SK-N-SH (cell line): ENCODE measurements around the gene PHF21A. TPM values are rescaled to one million over a fixed set of nuclear protein-coding genes. Genes with fewer than 3 reads are reported as not detected.

ENCODE experiments used
- CTCF ChIA-PET: fragments of 300-600, 350-600 bp; formaldehyde crosslinking; extraction: SDS; loops from one replicate; lab custom pipeline; 2021; lab: Yijun Ruan, JAX
- POLR2A ChIA-PET: fragments of 350-600 bp; sonication (Branson Sonifier 250); formaldehyde crosslinking; extraction: SDS; loops from one replicate; lab custom pipeline; 2020; ENCODE audit warnings: antibody characterized with exemption, inconsistent platforms; lab: Yijun Ruan, JAX
- DNase-seq: peaks from one replicate; pipeline ENCODE4 v3.0.0; 2012
- H2AFZ ChIP-seq: fragments of 200-600 bp; sonication (generic); 2 replicates; pipeline ENCODE4 v1.8.1; 2016; ENCODE audit warnings: antibody characterized with exemption, mild to moderate bottlenecking, low read depth
- H3F3A ChIP-seq: fragments of 200-600 bp; sonication (generic); replicated peaks from 2 replicates; pipeline ENCODE3; 2016; ENCODE audit warnings: antibody characterized with exemption, mild to moderate bottlenecking; ENCODE audit not compliant: insufficient read depth
- H3K27ac ChIP-seq, 2 experiments: fragments of 200-500 bp in 1 of 2; fragments of 200-600 bp in 1 of 2; sonication (Bioruptor generic) in 1 of 2; sonication (generic), shearing (Covaris generic) in 1 of 2; 2 replicates each; pipeline versions ENCODE4 v1.5.1 to v1.6.1; 2014 to 2016; ENCODE audit warnings: low read depth in 2 of 2, inconsistent platforms in 1 of 2, low read length in 1 of 2, mild to moderate bottlenecking in 1 of 2, mixed read lengths in 1 of 2
- H3K27me3 ChIP-seq: fragments of 200-600 bp; sonication (generic), shearing (Covaris generic); 2 replicates; pipeline ENCODE4 v1.6.1; 2016; ENCODE audit warnings: mixed run types; ENCODE audit not compliant: insufficient read depth
- H3K36me3 ChIP-seq, 2 experiments: fragments of 200-500 bp in 1 of 2; fragments of 200-600 bp in 1 of 2; sonication (Bioruptor generic) in 1 of 2; sonication (generic) in 1 of 2; replicated peaks in 1 of 2; 2 replicates each; pipeline versions ENCODE3 to v1.5.1; 2014 to 2016; ENCODE audit warnings: low read length in 1 of 2, mild to moderate bottlenecking in 1 of 2; ENCODE audit not compliant: insufficient read depth in 2 of 2, control insufficient read depth in 1 of 2
- H3K4me1 ChIP-seq, 2 experiments: fragments of 200-500 bp in 1 of 2; fragments of 200-600 bp in 1 of 2; sonication (Bioruptor generic) in 1 of 2; sonication (generic), shearing (Covaris generic) in 1 of 2; 2 replicates each; pipeline versions ENCODE4 v1.5.1 to v1.6.1; 2014 to 2016; ENCODE audit warnings: low read depth in 1 of 2, low read length in 1 of 2, mixed run types in 1 of 2; ENCODE audit not compliant: insufficient read depth in 2 of 2, control insufficient read depth in 1 of 2
- H3K4me2 ChIP-seq: fragments of 200-600 bp; sonication (generic), shearing (Covaris generic); 2 replicates; pipeline ENCODE4 v1.6.1; 2017; ENCODE audit warnings: mixed run types
- H3K4me3 ChIP-seq, 2 experiments: fragments of 200-500 bp in 1 of 2; fragments of 200-600 bp in 1 of 2; sonication (Bioruptor generic) in 1 of 2; sonication (generic), shearing (Covaris generic) in 1 of 2; 2 replicates each; pipeline versions ENCODE4 v1.5.1 to v1.8.1; 2014 to 2016; ENCODE audit warnings: low read depth in 2 of 2, inconsistent platforms in 1 of 2, low read length in 1 of 2, mild to moderate bottlenecking in 1 of 2, mixed read lengths in 1 of 2, moderate library complexity in 1 of 2
- H3K79me2 ChIP-seq: fragments of 200-600 bp; sonication (generic); 2 replicates; pipeline ENCODE4 v1.8.1; 2017; ENCODE audit warnings: mild to moderate bottlenecking; ENCODE audit not compliant: insufficient read depth
- H3K9ac ChIP-seq: fragments of 200-600 bp; sonication (generic); 2 replicates; pipeline ENCODE4 v1.6.1; 2017; ENCODE audit warnings: mixed run types
- H3K9me2 ChIP-seq: fragments of 200-600 bp; sonication (generic); 2 replicates; pipeline ENCODE4 v1.6.1; 2017; ENCODE audit warnings: mixed run types
- H3K9me3 ChIP-seq: fragments of 200-600 bp; sonication (generic); 2 replicates; pipeline ENCODE4 v1.6.1; 2017; ENCODE audit warnings: mixed run types, mild to moderate bottlenecking, moderate library complexity
- H4K20me1 ChIP-seq: fragments of 200-600 bp; sonication (generic); 2 replicates; pipeline ENCODE4 v1.6.1; 2017; ENCODE audit warnings: mild to moderate bottlenecking, mixed run types; ENCODE audit not compliant: insufficient read depth
- CTCF ChIP-seq: fragments of 200-600 bp; sonication (generic); IDR thresholded peaks from 2 replicates; pipeline ENCODE4 v1.6.1; 2017; ENCODE audit warnings: antibody characterized with exemption, mild to moderate bottlenecking, moderate library complexity
- ELF1 ChIP-seq: IDR thresholded peaks from 2 replicates; pipeline ENCODE4 v1.4.0; 2012
- EP300 ChIP-seq, 2 experiments: IDR thresholded peaks; 2 replicates each; pipeline versions ENCODE4 v1.4.0 to v1.6.1; 2012; ENCODE audit warnings: borderline replicate concordance in 1 of 2, low read depth in 1 of 2, low read length in 1 of 2
- FOXM1 ChIP-seq: IDR thresholded peaks from 2 replicates; pipeline ENCODE4 v1.4.0; 2012; ENCODE audit warnings: low read depth, mild to moderate bottlenecking
- GATA2 ChIP-seq: sonication (generic); formaldehyde crosslinking; IDR thresholded peaks from 2 replicates; pipeline ENCODE4 v1.5.0; 2020; ENCODE audit warnings: mild to moderate bottlenecking, missing genetic modification reagents
- IRF3 ChIP-seq: fragments of 150-350 bp; IDR thresholded peaks from 2 replicates; pipeline ENCODE4 v1.6.1; 2016; ENCODE audit warnings: mild to moderate bottlenecking, low read depth, low read length
- JUND ChIP-seq: IDR thresholded peaks from 2 replicates; pipeline ENCODE4 v1.4.0; 2012
- NFIC ChIP-seq: IDR thresholded peaks from 2 replicates; pipeline ENCODE4 v1.4.0; 2012; ENCODE audit warnings: borderline replicate concordance
- NRF1 ChIP-seq: IDR thresholded peaks from 2 replicates; pipeline ENCODE4 v1.6.1; 2012; ENCODE audit warnings: low read depth, mild to moderate bottlenecking, low read length
- PBX3 ChIP-seq: IDR thresholded peaks from 2 replicates; pipeline ENCODE4; 2012
- POLR2AphosphoS5 ChIP-seq: IDR thresholded peaks from 2 replicates; pipeline ENCODE4 v1.6.1; 2012; ENCODE audit warnings: low read depth, low read length
- RFX5 ChIP-seq: IDR thresholded peaks from 2 replicates; pipeline ENCODE4 v1.6.1; 2012; ENCODE audit warnings: mild to moderate bottlenecking, improper control_type of control experiment, low read length
- RXRA ChIP-seq: IDR thresholded peaks from 2 replicates; pipeline ENCODE4 v1.4.0; 2012; ENCODE audit warnings: low read depth, mild to moderate bottlenecking, borderline replicate concordance
- SMC3 ChIP-seq: IDR thresholded peaks from 2 replicates; pipeline ENCODE4 v1.6.1; 2012; ENCODE audit warnings: low read depth, low read length, improper control_type of control experiment
- TEAD4 ChIP-seq: IDR thresholded peaks from 2 replicates; pipeline ENCODE4 v1.4.0; 2012; ENCODE audit warnings: mild to moderate bottlenecking, borderline replicate concordance; ENCODE audit not compliant: insufficient read depth
- USF1 ChIP-seq: IDR thresholded peaks from 2 replicates; pipeline ENCODE4 v1.4.0; 2012; ENCODE audit warnings: low read depth, borderline replicate concordance
- ZBTB33 ChIP-seq: IDR thresholded peaks from 2 replicates; pipeline ENCODE4 v1.4.0; 2012; ENCODE audit warnings: low read depth, borderline replicate concordance
- WGBS: methylation state at CpG from one replicate; pipeline ENCODE4 v1.1.6; 2017; ENCODE audit warnings: low lambda C conversion rate; 5-methylcytosine and 5-hydroxymethylcytosine counted together
- polyA plus RNA-seq, 3 experiments: library from polyadenylated mRNA; depleted of rRNA; stranded (reverse); fragments of >200 nt; gene quantifications; 2 replicates each; pipeline ENCODE4 v1.2.3, GENCODE V29; 2012

Gene PHF21A
- polyA plus RNA-seq, 1 of the 3 experiments (the other 2 are of a cell fraction): 18.8 TPM

GRCh38 chr11:45933131-45933831 is 188.0 kb downstream of the PHF21A start:
- 87% methylated on average over 13 of the region's 15 CpGs for WGBS
- Histone ChIP-seq H3K9me3 (no peaks in the 10 kb centered on the region), H3K27ac (no peak overlapping the region), H3K9me2 (no peaks in the 10 kb centered on the region), H3K4me1 (peaks cover 0 to 5% of the 10 kb centered on the region in 2 experiments; a peak in 1 of 4 replicates), H3K4me3 (no peak overlapping the region), H2AFZ (no peak overlapping the region), H3K9ac (no peak overlapping the region), H4K20me1 (no peaks in the 10 kb centered on the region), H3K36me3 (peaks cover 22 to 49% of the 10 kb centered on the region in 2 experiments), H3F3A (no peaks in the 10 kb centered on the region), H3K27me3 (no peaks in the 10 kb centered on the region), H3K79me2 (no peaks in the 10 kb centered on the region), H3K4me2 (no peak overlapping the region)
- DNase-seq: no peak
- POLR2A ChIA-PET: no interaction called here
- TF ChIP-seq RFX5 (no peak), PBX3 (peak; percentile 49), NFIC (no peak), SMC3 (no peak), RXRA (no peak)
- CTCF ChIA-PET: interaction anchor here (0.6 to 1.2 kb wide), 2 partner anchors 73 to 74 kb away, joined by 3 to 5 read pairs; no protein-coding TSS in a partner anchor

GRCh38 chr11:45932217-45932616 is 189.0 kb downstream of the PHF21A start:
- H2AFZ ChIP-seq: no peak overlapping the region
- H3K79me2 ChIP-seq: no peaks in the 10 kb centered on the region
- H3K4me3 ChIP-seq: no peak overlapping the region
- H3K4me2 ChIP-seq: no peak overlapping the region
- WGBS: 93% methylated on average over 8 of the region's 8 CpGs
- H3K27ac ChIP-seq: no peak overlapping the region
- no peak overlapping the region for H3K9ac ChIP-seq
- H3K27me3 ChIP-seq: no peaks in the 10 kb centered on the region
- DNase-seq: no peak
- TF ChIP-seq ZBTB33 (no peak), EP300 (IDR thresholded peaks at IDR 0.05; ENCODE audit: borderline replicate concordance in 1 of 2, low read depth in 1 of 2, low read length in 1 of 2) (no peak), CTCF (no peak), IRF3 (no peak), FOXM1 (no peak), JUND (no peak), ELF1 (no peak), USF1 (no peak), SMC3 (no peak), POLR2AphosphoS5 (no peak), GATA2 (no peak), NRF1 (no peak), TEAD4 (no peak)
- no peaks in the 10 kb centered on the region for H3K9me2 ChIP-seq
- no peaks in the 10 kb centered on the region for H3K9me3 ChIP-seq
- no peaks in the 10 kb centered on the region for H3F3A ChIP-seq
- no peaks in the 10 kb centered on the region for H4K20me1 ChIP-seq
- CTCF ChIA-PET: interaction anchor here (0.6 to 1.3 kb wide), 3 partner anchors 59 to 74 kb away, joined by 3 to 5 read pairs (median 5); no protein-coding TSS in a partner anchor
- peaks cover 14 to 42% of the 10 kb centered on the region in 2 experiments for H3K36me3 ChIP-seq
- peaks cover 0 to 5% of the 10 kb centered on the region in 2 experiments; a peak in 1 of 4 replicates for H3K4me1 ChIP-seq
- POLR2A ChIA-PET: no interaction called here
